ENCODE data around the gene TMEM130. TPM values are rescaled to one million over a fixed set of nuclear protein-coding genes. Genes with fewer than 3 reads are reported as not detected.

Gene TMEM130
- total RNA-seq, 4 donors from 2014 or later, result 0.15 to 4.8 (median 1.2) TPM

GRCh38 chr7:98862716-98863420 is 6.9 kb downstream of the TMEM130 start:
- WGBS, 2 donors (ENCODE audit: low coverage in 1 of 2), result 90 to 97% methylated on average over 6 of the region's 29 CpGs
- TF ChIP-seq POLR2A (IDR thresholded peaks at IDR 0.05) (no peak), CTCF (IDR thresholded peaks at IDR 0.05) (no peak), EP300 (IDR thresholded peaks at IDR 0.05) (no peak), POLR2AphosphoS5 (IDR thresholded peaks at IDR 0.05) (no peak)
- no peak for ATAC-seq
- peaks cover 52% of the 10 kb centered on the region for H3K27me3 ChIP-seq
- H3K36me3 ChIP-seq, result no peaks in the 10 kb centered on the region
- no peak overlapping the region for H3K4me3 ChIP-seq
- H3K27ac ChIP-seq, result no peak overlapping the region
- H3K9me3 ChIP-seq, result no peaks in the 10 kb centered on the region
- H3K4me1 ChIP-seq, result peaks cover 0 to 5% (median 0%) of the 10 kb centered on the region in 3 donors

- 70% methylated on average over 3 of the region's 4 CpGs; no CpG with 5 or more reads in 1 of the 2 donors for WGBS, 2 donors (ENCODE audit: low coverage in 1 of 2)
- H3K4me3 ChIP-seq, result no peak overlapping the region
Measured at GRCh38 chr7:98862203-98862602, 7.6 kb downstream of the TMEM130 start.

GRCh38 chr7:98860071-98860470 is 9.7 kb downstream of the TMEM130 start:
- Histone ChIP-seq H3K9me3 (no peaks in the 10 kb centered on the region), H3K27me3 (peaks cover 47% of the 10 kb centered on the region), H3K4me1 (no peaks in the 10 kb centered on the region), H3K4me3 (no peak overlapping the region), H3K36me3 (no peaks in the 10 kb centered on the region), H3K27ac (no peak overlapping the region)
- 78 to 83% methylated on average over 6 to 11 of the region's 12 CpGs for WGBS, 2 donors (ENCODE audit: low coverage in 1 of 2)
- no peak for ATAC-seq
- TF ChIP-seq POLR2A (IDR thresholded peaks at IDR 0.05) (no peak), CTCF (IDR thresholded peaks at IDR 0.05) (no peak), POLR2AphosphoS5 (IDR thresholded peaks at IDR 0.05) (no peak), EP300 (IDR thresholded peaks at IDR 0.05) (no peak)

More at GRCh38 chr7:98862203-98862602, 7.6 kb downstream of the TMEM130 start:
- no peak overlapping the region for H3K27ac ChIP-seq
- H3K9me3 ChIP-seq, result no peaks in the 10 kb centered on the region
- no peak for ATAC-seq
- no peaks in the 10 kb centered on the region for H3K4me1 ChIP-seq
- H3K27me3 ChIP-seq, result peaks cover 50% of the 10 kb centered on the region
- H3K36me3 ChIP-seq, result no peaks in the 10 kb centered on the region
- TF ChIP-seq EP300 (IDR thresholded peaks at IDR 0.05), result no peak
- no peak for TF ChIP-seq CTCF (IDR thresholded peaks at IDR 0.05)
- no peak for TF ChIP-seq POLR2AphosphoS5 (IDR thresholded peaks at IDR 0.05)
- TF ChIP-seq POLR2A (IDR thresholded peaks at IDR 0.05), result no peak

GRCh38 chr7:98855610-98856422 is 14.0 kb downstream of the TMEM130 start:
- no peak overlapping the region for H3K4me3 ChIP-seq
- 53 to 60% methylated on average over 2 to 10 of the region's 24 CpGs for WGBS, 2 donors (ENCODE audit: low coverage in 1 of 2)
- TF ChIP-seq POLR2A (IDR thresholded peaks at IDR 0.05) (no peak), POLR2AphosphoS5 (IDR thresholded peaks at IDR 0.05) (no peak), CTCF (IDR thresholded peaks at IDR 0.05) (no peak), EP300 (IDR thresholded peaks at IDR 0.05) (no peak)
- H3K27ac ChIP-seq, result no peak overlapping the region
- H3K36me3 ChIP-seq, result no peaks in the 10 kb centered on the region
- H3K27me3 ChIP-seq, result peaks cover 42% of the 10 kb centered on the region
- no peak for ATAC-seq
- H3K4me1 ChIP-seq, result no peaks in the 10 kb centered on the region
- H3K9me3 ChIP-seq, result no peaks in the 10 kb centered on the region
